ENCODE results near the gene MSRB3.
A peak's percentile ranks its signal among the peaks of the same experiment; 100 is the strongest.

MSRB3 gene

DNA sequence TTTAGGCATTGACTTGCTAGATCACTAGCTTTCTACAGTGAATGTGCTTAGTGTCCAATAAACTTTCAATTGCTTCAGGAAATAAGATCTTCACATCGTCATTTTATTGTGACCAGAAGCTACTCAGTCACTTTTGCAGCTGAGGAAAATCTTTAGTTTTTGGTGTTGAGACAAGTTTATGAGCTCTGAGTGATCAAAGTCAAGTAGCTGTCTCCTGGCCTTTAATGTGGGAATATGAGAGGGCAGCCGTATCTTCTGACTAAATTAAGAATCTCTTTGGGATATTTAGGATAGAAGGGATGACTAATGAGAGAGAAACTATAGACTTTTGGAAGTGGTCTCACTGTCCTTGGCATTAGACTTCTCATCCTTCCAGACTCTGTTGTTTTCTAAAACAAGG, 21.6 kb downstream of the MSRB3 start:
- TF ChIP-seq, protein P1, sequence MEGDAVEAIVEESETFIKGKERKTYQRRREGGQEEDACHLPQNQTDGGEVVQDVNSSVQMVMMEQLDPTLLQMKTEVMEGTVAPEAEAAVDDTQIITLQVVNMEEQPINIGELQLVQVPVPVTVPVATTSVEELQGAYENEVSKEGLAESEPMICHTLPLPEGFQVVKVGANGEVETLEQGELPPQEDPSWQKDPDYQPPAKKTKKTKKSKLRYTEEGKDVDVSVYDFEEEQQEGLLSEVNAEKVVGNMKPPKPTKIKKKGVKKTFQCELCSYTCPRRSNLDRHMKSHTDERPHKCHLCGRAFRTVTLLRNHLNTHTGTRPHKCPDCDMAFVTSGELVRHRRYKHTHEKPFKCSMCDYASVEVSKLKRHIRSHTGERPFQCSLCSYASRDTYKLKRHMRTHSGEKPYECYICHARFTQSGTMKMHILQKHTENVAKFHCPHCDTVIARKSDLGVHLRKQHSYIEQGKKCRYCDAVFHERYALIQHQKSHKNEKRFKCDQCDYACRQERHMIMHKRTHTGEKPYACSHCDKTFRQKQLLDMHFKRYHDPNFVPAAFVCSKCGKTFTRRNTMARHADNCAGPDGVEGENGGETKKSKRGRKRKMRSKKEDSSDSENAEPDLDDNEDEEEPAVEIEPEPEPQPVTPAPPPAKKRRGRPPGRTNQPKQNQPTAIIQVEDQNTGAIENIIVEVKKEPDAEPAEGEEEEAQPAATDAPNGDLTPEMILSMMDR (IDR thresholded peaks at IDR 0.05; ENCODE audit: control extremely low read depth, extremely low read depth, low read depth, missing control alignments), result no peak
- ChIA-PET POLR2A (no interaction called here), CTCF (interaction anchor here (1.1 to 1.6 kb wide), 4 partner anchors 11 to 498 kb away, joined by 3 to 5 read pairs (median 4); no protein-coding TSS in a partner anchor)
- no peak for DNase-seq (ENCODE audit: extremely low spot score)

GRCh38 chr12:65300679-65301349, 22.3 kb downstream of the MSRB3 start:
- ChIA-PET CTCF (interaction anchor here (1.1 to 2.7 kb wide), 4 partner anchors 11 to 20 kb away, joined by 3 to 7 read pairs (median 4); no protein-coding TSS in a partner anchor), POLR2A (no interaction called here)
- DNase-seq (ENCODE audit: extremely low spot score), result no peak
- TF ChIP-seq, protein P1 (IDR thresholded peaks at IDR 0.05; ENCODE audit: control extremely low read depth, extremely low read depth, low read depth, missing control alignments), result no peak

DNA sequence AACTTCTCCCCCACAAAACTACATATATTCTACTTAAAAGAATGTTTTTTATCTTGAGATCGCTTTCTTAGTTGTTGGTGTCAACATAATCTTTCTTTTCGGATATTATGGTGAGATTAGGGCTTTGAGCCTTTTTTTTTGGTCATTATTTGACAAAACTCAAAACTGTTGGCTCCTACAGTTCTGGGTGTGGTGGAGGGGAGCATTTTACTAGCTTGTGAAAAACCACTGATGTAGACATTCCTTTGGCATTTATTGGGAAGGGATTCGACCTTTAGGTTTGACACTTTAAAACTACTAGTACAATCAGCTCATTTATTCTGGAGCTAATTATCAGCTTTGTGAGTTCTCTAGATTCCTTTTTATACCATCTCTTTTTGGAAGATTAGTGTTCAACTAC, 24.4 kb downstream of the MSRB3 start:
- TF ChIP-seq, protein P1 (IDR thresholded peaks at IDR 0.05; ENCODE audit: control extremely low read depth, extremely low read depth, low read depth, missing control alignments), result no peak
- ChIA-PET POLR2A (no interaction called here), CTCF (interaction anchor here (2.7 kb wide), 1 partner anchor 9 kb away, joined by 7 read pairs; no protein-coding TSS in a partner anchor)
- DNase-seq (ENCODE audit: extremely low spot score), result no peak

GRCh38 chr12:65305346-65305950, 27.0 kb downstream of the MSRB3 start:
- ChIA-PET CTCF (interaction anchor here (0.8 to 2.1 kb wide), 6 partner anchors 12 to 1566 kb away, joined by 3 to 9 read pairs (median 3); no protein-coding TSS in a partner anchor), POLR2A (no interaction called here)
- TF ChIP-seq, protein P1 (IDR thresholded peaks at IDR 0.05; ENCODE audit: control extremely low read depth, extremely low read depth, low read depth, missing control alignments), result no peak
- DNase-seq (ENCODE audit: extremely low spot score), result no peak

DNA sequence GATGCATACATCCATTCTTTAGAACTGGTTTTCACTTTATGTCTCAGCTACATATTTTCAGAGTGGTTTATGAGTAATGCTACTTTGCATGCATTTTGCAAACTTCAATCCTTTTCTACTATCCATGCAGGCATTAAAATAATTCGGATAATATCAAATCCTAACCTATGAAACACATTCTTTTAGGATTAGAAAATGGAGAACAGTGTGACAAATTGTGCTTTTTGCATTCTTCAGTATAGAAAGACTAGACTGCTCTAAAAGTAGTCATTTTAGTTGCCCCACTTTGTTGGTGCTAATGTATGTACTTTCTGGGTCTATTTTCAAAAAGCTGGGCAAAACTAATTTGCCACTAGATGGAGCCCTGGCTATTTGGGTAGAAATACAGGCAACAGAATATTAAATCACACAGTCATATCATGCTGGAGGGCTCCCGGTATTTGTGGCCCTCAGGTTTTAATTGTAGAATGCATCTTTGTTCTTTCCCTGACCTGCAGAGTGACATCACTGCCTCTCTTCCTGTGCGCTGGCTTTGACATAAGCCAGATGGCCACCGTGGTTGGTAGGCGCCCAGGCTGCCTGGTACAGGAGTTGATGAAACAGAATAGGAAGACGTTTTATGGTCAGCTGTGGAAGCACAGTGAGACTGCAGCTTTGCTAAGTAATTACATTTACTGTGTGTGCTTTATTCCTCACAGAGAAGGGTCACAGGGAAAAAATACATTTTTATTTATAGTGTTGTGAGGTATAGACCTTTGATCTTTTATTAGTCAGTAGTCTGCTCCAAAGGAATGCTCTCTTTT, 28.1 kb downstream of the MSRB3 start:
- CTCF ChIA-PET, result interaction anchor here (0.8 to 2.1 kb wide), 7 partner anchors 13 to 1565 kb away, joined by 3 to 9 read pairs (median 3); no protein-coding TSS in a partner anchor
- DNase-seq (ENCODE audit: extremely low spot score), result no peak
- TF ChIP-seq, protein P1 (IDR thresholded peaks at IDR 0.05; ENCODE audit: control extremely low read depth, extremely low read depth, low read depth, missing control alignments), result peak; percentile 48
- POLR2A ChIA-PET, result no interaction called here

DNA sequence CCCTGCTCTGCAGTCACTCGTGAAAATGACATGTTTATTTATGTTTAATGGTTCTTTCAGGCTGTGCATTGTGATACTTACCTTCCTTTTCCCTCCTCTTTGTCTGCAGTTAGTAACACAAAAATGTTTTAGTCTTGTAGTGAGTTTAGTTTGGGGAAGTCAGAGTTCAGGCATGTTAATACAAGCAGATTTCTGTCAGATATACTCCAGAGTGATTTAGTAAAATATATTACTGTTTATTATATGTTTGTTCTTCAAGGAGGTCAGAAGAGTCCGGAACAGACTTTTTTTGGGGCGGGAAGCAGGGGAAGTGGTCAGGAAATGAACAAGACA, 28.7 kb downstream of the MSRB3 start:
- POLR2A ChIA-PET, result no interaction called here
- no peak for DNase-seq (ENCODE audit: extremely low spot score)
- TF ChIP-seq, protein P1 (IDR thresholded peaks at IDR 0.05; ENCODE audit: control extremely low read depth, extremely low read depth, low read depth, missing control alignments), result no peak
- CTCF ChIA-PET, result interaction anchor here (1.2 to 2.1 kb wide), 2 partner anchors 14 to 19 kb away, joined by 3 to 9 read pairs; no protein-coding TSS in a partner anchor

Data from GM10248 (cell line).